LNCAP (cell line): ENCODE results near the gene OGG1.

Source experiments
- CTCF ChIP-seq: fragments of 450-650 bp; IDR thresholded peaks from 2 replicates; pipeline ENCODE4 v1.5.1; 2017; ENCODE audit warnings: mild to moderate bottlenecking

Gene OGG1

GRCh38 chr3:9768141-9768775 is 18.5 kb downstream of the OGG1 start:
- TF ChIP-seq CTCF = no peak

- TF ChIP-seq CTCF = no peak
Observed at GRCh38 chr3:9769012-9769411, 19.3 kb downstream of the OGG1 start.

- TF ChIP-seq CTCF = no peak
Observed at GRCh38 chr3:9769426-9770275, 19.9 kb downstream of the OGG1 start, which contains the start of gene CAMK1. TSS of gene CAMK1 (minus strand) at chr3:9769947. CDS start at chr3:9767749, 2,198 bp downstream.

GRCh38 chr3:9770276-9770812 is 20.6 kb downstream of the OGG1 start:
- TF ChIP-seq CTCF = no peak

- no peak for TF ChIP-seq CTCF
Observed at GRCh38 chr3:9776896-9777693, 27.3 kb downstream of the OGG1 start.

- TF ChIP-seq CTCF = no peak
Observed at GRCh38 chr3:9777694-9778021, 27.9 kb downstream of the OGG1 start.
